ENCODE data around the gene POLR3E.

Gene POLR3E

GRCh38 chr16:22372882-22373661, 75.9 kb downstream of the POLR3E start:
- DNase-seq (ENCODE audit: low read depth) = no peak
- TF ChIP-seq CTCF (IDR thresholded peaks at IDR 0.05; ENCODE audit: control insufficient read depth, extremely low read depth, insufficient read depth) = no peak
- H3K4me3 ChIP-seq (ENCODE audit: low read depth, low read length) = peak overlapping the region; percentile 79

GRCh38 chr16:22373662-22374310, 76.6 kb downstream of the POLR3E start:
- no peak for DNase-seq (ENCODE audit: low read depth)
- H3K4me3 ChIP-seq (ENCODE audit: low read depth, low read length) = peak overlapping the region; percentile 79

GRCh38 chr16:22374311-22375116, 77.3 kb downstream of the POLR3E start, which contains the start of gene CDR2:
TSS of gene CDR2 (minus strand) at chr16:22374619. CDS start at chr16:22374309, 310 bp downstream.
- DNase-seq (ENCODE audit: low read depth) = peak; percentile 79
- no peak for TF ChIP-seq CTCF (IDR thresholded peaks at IDR 0.05; ENCODE audit: control insufficient read depth, extremely low read depth, insufficient read depth)
- H3K4me3 ChIP-seq (ENCODE audit: low read depth, low read length) = peak within 1 kb of the TSS; percentile 79

More at GRCh38 chr16:22373662-22374310, 76.6 kb downstream of the POLR3E start:
- no peak for TF ChIP-seq CTCF (IDR thresholded peaks at IDR 0.05; ENCODE audit: control insufficient read depth, extremely low read depth, insufficient read depth)

- no peak for TF ChIP-seq CTCF (IDR thresholded peaks at IDR 0.05; ENCODE audit: control insufficient read depth, extremely low read depth, insufficient read depth)
- H3K4me3 ChIP-seq (ENCODE audit: low read depth, low read length) = peak overlapping the region; percentile 79
- no peak for DNase-seq (ENCODE audit: low read depth)
Observed at GRCh38 chr16:22375117-22375962, 78.1 kb downstream of the POLR3E start.

- H3K4me3 ChIP-seq (ENCODE audit: low read depth, low read length) = no peak overlapping the region
- no peak for DNase-seq (ENCODE audit: low read depth)
- TF ChIP-seq CTCF (IDR thresholded peaks at IDR 0.05; ENCODE audit: control insufficient read depth, extremely low read depth, insufficient read depth) = no peak
Observed at GRCh38 chr16:22375963-22376640, 78.9 kb downstream of the POLR3E start.
